BJ (cell line): ENCODE measurements around the gene ZNF503. TPM values are rescaled to one million over a fixed set of nuclear protein-coding genes. Genes with fewer than 3 reads are reported as not detected.

ENCODE experiments used
- CTCF ChIA-PET: fragments of 350-600 bp; formaldehyde crosslinking; extraction: SDS; loops from one replicate; lab custom pipeline; 2021; ENCODE audit warnings: antibody characterized with exemption, inconsistent platforms; lab: Yijun Ruan, JAX
- POLR2A ChIA-PET: fragments of 300-600 bp; sonication (Branson Sonifier 250); formaldehyde crosslinking; extraction: SDS; loops from one replicate; lab custom pipeline; 2021; ENCODE audit warnings: antibody characterized with exemption; lab: Charles Lee
- DNase-seq: peaks from one replicate; pipeline ENCODE4 v3.0.0-alpha.2; 2011; ENCODE audit warnings: low read depth
- H3K27me3 ChIP-seq: 2 replicates; pipeline ENCODE4 v1.6.0; 2011; ENCODE audit warnings: low read length; ENCODE audit not compliant: control insufficient read depth, insufficient read depth
- H3K36me3 ChIP-seq: 2 replicates; pipeline ENCODE4 v1.5.1; 2011; ENCODE audit warnings: low read length; ENCODE audit not compliant: control insufficient read depth, insufficient read depth
- H3K4me3 ChIP-seq: 2 replicates; pipeline ENCODE4 v1.5.1; 2011; ENCODE audit warnings: low read depth, mild to moderate bottlenecking, control low read depth, low read length
- polyA plus RNA-seq: library from polyadenylated mRNA; depleted of rRNA; stranded (reverse); fragments of >200 nt; gene quantifications from 2 replicates; pipeline ENCODE4 v1.2.3, GENCODE V29; 2011; rRNA removed
- TF ChIP-seq, protein P1 (sequence below): IDR thresholded peaks from 2 replicates; pipeline ENCODE4 v1.5.1; 2011; ENCODE audit warnings: low read depth, mild to moderate bottlenecking, control low read depth, inconsistent platforms, low read length, moderate library complexity; ENCODE audit not compliant: insufficient read depth

Gene ZNF503
- polyA plus RNA-seq, 1 experiment, result 0.45 TPM

- H3K27me3 ChIP-seq, result no peaks in the 10 kb centered on the region
- DNase-seq, result no peak
- no peaks in the 10 kb centered on the region for H3K36me3 ChIP-seq
- H3K4me3 ChIP-seq, result no peak overlapping the region
- ChIA-PET CTCF (no interaction called here), POLR2A (no interaction called here)
- TF ChIP-seq, protein P1, sequence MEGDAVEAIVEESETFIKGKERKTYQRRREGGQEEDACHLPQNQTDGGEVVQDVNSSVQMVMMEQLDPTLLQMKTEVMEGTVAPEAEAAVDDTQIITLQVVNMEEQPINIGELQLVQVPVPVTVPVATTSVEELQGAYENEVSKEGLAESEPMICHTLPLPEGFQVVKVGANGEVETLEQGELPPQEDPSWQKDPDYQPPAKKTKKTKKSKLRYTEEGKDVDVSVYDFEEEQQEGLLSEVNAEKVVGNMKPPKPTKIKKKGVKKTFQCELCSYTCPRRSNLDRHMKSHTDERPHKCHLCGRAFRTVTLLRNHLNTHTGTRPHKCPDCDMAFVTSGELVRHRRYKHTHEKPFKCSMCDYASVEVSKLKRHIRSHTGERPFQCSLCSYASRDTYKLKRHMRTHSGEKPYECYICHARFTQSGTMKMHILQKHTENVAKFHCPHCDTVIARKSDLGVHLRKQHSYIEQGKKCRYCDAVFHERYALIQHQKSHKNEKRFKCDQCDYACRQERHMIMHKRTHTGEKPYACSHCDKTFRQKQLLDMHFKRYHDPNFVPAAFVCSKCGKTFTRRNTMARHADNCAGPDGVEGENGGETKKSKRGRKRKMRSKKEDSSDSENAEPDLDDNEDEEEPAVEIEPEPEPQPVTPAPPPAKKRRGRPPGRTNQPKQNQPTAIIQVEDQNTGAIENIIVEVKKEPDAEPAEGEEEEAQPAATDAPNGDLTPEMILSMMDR, result no peak
These were observed 48.4 kb downstream of the ZNF503 start for GRCh38 chr10:75353183-75353582.

DNA sequence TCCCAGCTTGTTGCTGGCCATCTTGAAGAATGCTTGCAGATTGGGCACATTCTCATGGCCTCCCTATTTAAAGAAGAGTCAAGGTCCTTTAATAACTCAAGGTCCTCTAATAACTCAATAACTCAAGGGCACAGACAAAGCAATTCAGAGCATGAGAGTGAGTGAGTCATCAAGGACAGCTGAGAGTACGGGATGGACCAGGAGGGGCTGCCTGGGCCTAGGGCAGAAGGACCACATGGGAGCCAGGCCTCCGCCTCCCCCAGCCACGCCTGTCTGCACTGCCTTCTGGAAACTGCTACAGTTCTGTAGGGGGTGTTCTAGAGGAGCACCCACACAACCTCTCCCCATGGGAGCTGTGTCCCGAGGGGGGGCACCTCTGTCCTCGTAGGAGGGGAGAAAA, 48.9 kb downstream of the ZNF503 start:
- Histone ChIP-seq H3K36me3 (no peaks in the 10 kb centered on the region), H3K27me3 (no peaks in the 10 kb centered on the region), H3K4me3 (no peak overlapping the region)
- ChIA-PET CTCF (no interaction called here), POLR2A (no interaction called here)
- TF ChIP-seq, protein P1, result no peak
- no peak for DNase-seq

- no peaks in the 10 kb centered on the region for H3K27me3 ChIP-seq
- H3K36me3 ChIP-seq, result no peaks in the 10 kb centered on the region
- ChIA-PET CTCF (no interaction called here), POLR2A (no interaction called here)
- no peak for DNase-seq
- TF ChIP-seq, protein P1, result no peak
- no peak overlapping the region for H3K4me3 ChIP-seq
These were observed 49.9 kb downstream of the ZNF503 start for GRCh38 chr10:75351637-75352036.

GRCh38 chr10:75350791-75351190, 50.8 kb downstream of the ZNF503 start:
- TF ChIP-seq, protein P1, result no peak
- H3K36me3 ChIP-seq, result no peaks in the 10 kb centered on the region
- ChIA-PET POLR2A (no interaction called here), CTCF (no interaction called here)
- no peak overlapping the region for H3K4me3 ChIP-seq
- no peaks in the 10 kb centered on the region for H3K27me3 ChIP-seq
- no peak for DNase-seq

Other genes with a start within 250 kb of the ZNF503 start
- 80.9 and 149 TPM in 2 replicates for gene VDAC2, start 191.0 kb downstream of the ZNF503 start, polyA plus RNA-seq
- 3.1 and 3.3 TPM in 2 replicates for gene COMTD1, start 165.8 kb downstream of the ZNF503 start, polyA plus RNA-seq
- gene LRMDA, start 29.9 kb upstream of the ZNF503 start, polyA plus RNA-seq, result 0.12 TPM in 1 of 2 replicates, not detected in the other